ENCODE results near the gene NOP14. TPM values are rescaled to one million over a fixed set of nuclear protein-coding genes. Genes with fewer than 3 reads are reported as not detected.

The NOP14 gene
- total RNA-seq, 1 experiment from 2014 or later, result 32.5 TPM

GRCh38 chr4:2937146-2937857 is 25.9 kb downstream of the NOP14 start:
- Histone ChIP-seq H3K9me3 (no peaks in the 10 kb centered on the region), H3K36me3 (peaks cover 18% of the 10 kb centered on the region), H3K4me3 (no peak overlapping the region), H3K27me3 (no peaks in the 10 kb centered on the region)
- no peak for DNase-seq

- peak; percentile 37 for DNase-seq
- Histone ChIP-seq H3K36me3 (peaks cover 16% of the 10 kb centered on the region), H3K9me3 (no peaks in the 10 kb centered on the region), H3K4me3 (no peak overlapping the region), H3K27me3 (no peaks in the 10 kb centered on the region)
Observed at GRCh38 chr4:2936773-2937145, 26.4 kb downstream of the NOP14 start.

GRCh38 chr4:2935762-2936743 is 27.2 kb downstream of the NOP14 start:
- peak; percentile 52 for DNase-seq
- Histone ChIP-seq H3K9me3 (no peaks in the 10 kb centered on the region), H3K36me3 (peaks cover 11% of the 10 kb centered on the region; the same call in 1 of the 2 replicates), H3K27me3 (no peaks in the 10 kb centered on the region), H3K4me3 (peak overlapping the region; percentile 75)

DNA sequence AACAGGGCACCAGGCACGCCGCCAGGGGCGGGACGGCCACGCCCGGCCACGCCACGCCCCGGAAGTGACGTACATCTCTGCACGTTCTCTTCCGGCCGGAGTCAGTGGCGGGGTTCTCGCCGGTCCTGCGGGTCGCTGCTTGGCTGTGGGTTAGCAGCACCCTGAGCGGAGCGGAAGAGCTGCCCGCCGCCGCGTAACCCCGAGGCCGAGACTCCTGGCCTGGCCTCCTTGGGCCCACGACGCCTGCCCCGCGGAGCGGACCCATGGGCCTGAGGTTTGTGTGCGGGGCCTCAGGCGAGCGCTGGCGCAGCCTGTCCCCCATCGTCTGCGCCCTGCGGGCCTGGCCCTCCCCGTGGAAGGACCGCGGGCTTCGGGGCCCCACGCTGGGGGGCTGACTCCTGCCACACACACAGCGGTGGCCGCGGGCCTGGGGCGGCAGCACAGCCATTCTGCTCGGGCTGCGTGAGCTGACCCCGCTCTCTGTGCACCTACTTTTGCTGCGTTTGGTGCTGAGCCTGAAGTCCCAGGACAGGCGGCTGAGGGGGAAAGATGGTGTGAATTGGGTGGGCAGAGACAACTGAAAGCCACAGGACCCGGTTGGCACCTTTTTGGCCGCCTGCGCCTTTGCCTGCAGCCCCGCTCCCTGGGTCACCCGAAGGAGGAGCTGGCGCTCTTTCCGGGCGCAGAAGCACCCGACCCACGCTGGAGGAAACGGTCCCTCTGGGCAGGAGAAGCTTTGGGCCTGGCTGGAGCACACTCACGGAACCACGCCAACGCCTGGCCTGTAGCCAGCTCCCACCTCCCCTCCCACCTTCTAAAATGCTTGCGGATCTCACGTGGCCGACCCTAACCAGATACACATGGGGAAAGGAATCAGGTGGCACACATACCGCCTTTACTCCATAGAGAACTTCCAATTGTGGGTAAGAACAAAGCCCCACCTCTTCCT is 28.1 kb downstream of the NOP14 start:
- no peaks in the 10 kb centered on the region for H3K9me3 ChIP-seq
- peaks cover 11% of the 10 kb centered on the region; the same call in 1 of the 2 replicates for H3K36me3 ChIP-seq
- peak overlapping the region; percentile 75 for H3K4me3 ChIP-seq
- no peaks in the 10 kb centered on the region for H3K27me3 ChIP-seq
- DNase-seq, result peak; percentile 87

DNA sequence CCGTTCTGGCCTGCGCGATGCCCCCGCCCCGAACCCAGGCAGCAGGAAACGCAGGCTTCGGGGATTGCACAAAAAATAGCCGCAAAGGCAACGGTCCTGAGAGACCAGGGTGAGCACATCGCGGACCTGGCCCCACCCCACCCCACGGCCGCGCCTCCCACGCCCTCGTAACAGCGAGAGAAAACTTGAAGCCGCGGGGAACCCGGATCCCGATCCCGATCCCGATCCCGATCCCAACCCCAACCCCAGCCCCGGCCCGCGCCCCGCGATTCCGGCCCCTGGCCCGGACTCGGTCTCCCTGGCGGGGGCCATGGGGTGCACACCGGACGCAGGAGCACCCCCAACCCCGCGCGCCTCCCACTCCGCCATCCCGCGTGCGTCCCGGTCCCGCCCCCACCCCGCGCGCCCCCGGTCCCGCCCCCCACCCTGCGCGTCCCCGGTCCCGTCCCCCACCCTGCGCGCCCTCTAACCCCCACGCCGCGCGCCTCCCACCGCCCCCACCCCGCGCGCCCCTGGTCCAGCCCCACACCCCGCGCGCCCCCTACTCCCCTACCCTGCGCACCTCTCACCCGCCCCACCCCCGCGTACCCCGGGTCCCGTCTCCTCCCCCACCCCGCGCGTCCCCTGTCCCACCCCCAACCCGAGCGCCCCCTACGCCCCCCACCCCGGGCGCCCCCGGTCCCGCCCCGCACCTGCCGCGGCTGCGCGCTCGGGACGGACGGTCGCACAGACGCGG is 29.0 kb downstream of the NOP14 start:
- peak; percentile 65 for DNase-seq
- Histone ChIP-seq H3K9me3 (no peaks in the 10 kb centered on the region), H3K27me3 (no peaks in the 10 kb centered on the region), H3K36me3 (peaks cover 11% of the 10 kb centered on the region), H3K4me3 (peak overlapping the region; percentile 75)

- Histone ChIP-seq H3K36me3 (peaks cover 16% of the 10 kb centered on the region), H3K4me3 (peak overlapping the region; percentile 61), H3K9me3 (no peaks in the 10 kb centered on the region), H3K27me3 (no peaks in the 10 kb centered on the region)
- no peak for DNase-seq
Observed at GRCh38 chr4:2933566-2934076, 29.6 kb downstream of the NOP14 start.

GRCh38 chr4:2932951-2933565 is 30.1 kb downstream of the NOP14 start:
- Histone ChIP-seq H3K36me3 (peaks cover 14% of the 10 kb centered on the region; the same call in 1 of the 2 replicates), H3K9me3 (no peaks in the 10 kb centered on the region), H3K4me3 (peak overlapping the region; percentile 61), H3K27me3 (no peaks in the 10 kb centered on the region)
- DNase-seq, result no peak

DNA sequence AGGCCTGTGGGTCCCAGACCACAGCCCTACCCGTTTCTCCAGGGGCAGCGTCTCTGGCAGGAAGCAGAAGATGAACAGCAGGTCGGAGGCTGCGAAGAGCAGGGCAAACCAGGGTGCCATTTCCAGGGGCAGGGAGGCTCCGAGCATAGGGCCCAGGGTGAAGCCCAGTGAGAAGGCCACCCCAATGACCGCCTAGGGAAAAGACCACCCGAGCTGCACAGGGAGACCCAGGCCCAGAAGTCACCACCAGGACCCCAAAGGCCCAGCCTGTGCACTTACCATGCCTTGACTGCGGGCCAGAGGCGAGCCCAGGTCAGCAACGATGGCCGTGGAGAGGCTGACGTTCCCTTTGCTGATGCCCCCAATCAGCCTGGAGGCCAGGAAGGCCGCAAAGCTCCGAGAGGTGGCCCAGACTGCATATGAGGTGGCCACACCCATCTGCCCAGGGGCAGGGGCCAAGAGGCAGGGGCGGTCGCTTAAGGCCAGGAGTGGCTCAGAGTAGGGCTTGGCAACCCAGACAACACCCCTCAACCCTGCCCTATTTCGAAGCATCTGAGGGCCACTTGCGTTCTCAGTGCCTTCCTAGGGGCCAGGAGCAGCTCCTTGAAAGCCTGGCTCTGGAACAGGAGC is 30.8 kb downstream of the NOP14 start:
- Histone ChIP-seq H3K4me3 (no peak overlapping the region; the same call in 1 of the 2 replicates), H3K36me3 (peaks cover 11% of the 10 kb centered on the region; the same call in 1 of the 2 replicates)
- no peak for DNase-seq

GRCh38 chr4:2931512-2932301 is 31.5 kb downstream of the NOP14 start:
- no peaks in the 10 kb centered on the region for H3K27me3 ChIP-seq
- H3K4me3 ChIP-seq, result no peak overlapping the region
- DNase-seq, result no peak
- no peaks in the 10 kb centered on the region for H3K9me3 ChIP-seq
- peaks cover 11% of the 10 kb centered on the region; the same call in 1 of the 2 replicates for H3K36me3 ChIP-seq

More for the DNA sequence above, 30.8 kb downstream of the NOP14 start:
- no peaks in the 10 kb centered on the region for H3K9me3 ChIP-seq
- H3K27me3 ChIP-seq, result no peaks in the 10 kb centered on the region

- peaks cover 11% of the 10 kb centered on the region; the same call in 1 of the 2 replicates for H3K36me3 ChIP-seq
- no peak for DNase-seq
- H3K9me3 ChIP-seq, result no peaks in the 10 kb centered on the region
- H3K4me3 ChIP-seq, result no peak overlapping the region
- no peaks in the 10 kb centered on the region for H3K27me3 ChIP-seq
Observed at GRCh38 chr4:2930758-2931511, 32.3 kb downstream of the NOP14 start.

DNA sequence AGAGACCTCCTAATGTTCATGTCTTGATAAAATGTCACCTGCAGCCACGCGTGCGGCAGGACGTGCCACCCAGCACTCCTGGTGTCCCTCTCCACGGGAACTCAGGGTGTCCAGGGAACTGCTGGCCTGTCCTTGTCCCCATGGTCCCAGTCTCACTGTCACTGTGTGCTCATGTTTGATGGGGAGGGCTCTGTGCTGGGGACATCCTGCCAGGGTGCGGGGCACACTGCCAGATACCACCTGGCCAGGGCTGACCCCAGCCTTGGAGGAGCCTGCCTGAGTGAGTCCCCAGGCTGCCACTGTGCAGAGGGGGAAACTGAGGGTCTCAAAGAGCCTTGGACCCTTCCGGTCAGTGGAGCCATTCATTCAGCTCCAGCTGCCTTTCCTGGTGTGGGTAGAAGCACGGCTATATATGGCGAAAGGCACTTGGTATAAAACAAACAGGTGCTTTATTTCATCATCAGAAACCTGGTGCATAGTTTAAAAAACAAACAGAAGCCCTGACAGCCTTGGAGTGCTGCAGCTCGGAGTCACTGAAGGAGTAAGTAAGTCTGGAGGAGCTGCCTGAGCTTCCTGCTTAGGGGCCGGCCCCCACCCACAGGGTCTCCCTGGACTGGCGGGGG is 33.0 kb downstream of the NOP14 start:
- peaks cover 11% of the 10 kb centered on the region; the same call in 1 of the 2 replicates for H3K36me3 ChIP-seq

GRCh38 chr4:2929469-2929868 is 33.7 kb downstream of the NOP14 start:
- H3K9me3 ChIP-seq, result no peaks in the 10 kb centered on the region
- DNase-seq, result no peak
- H3K36me3 ChIP-seq, result peaks cover 11% of the 10 kb centered on the region; the same call in 1 of the 2 replicates
- no peaks in the 10 kb centered on the region for H3K27me3 ChIP-seq
- H3K4me3 ChIP-seq, result no peak overlapping the region

More for the DNA sequence above, 33.0 kb downstream of the NOP14 start:
- H3K9me3 ChIP-seq, result no peaks in the 10 kb centered on the region
- no peak for DNase-seq
- H3K27me3 ChIP-seq, result no peaks in the 10 kb centered on the region
- H3K4me3 ChIP-seq, result no peak overlapping the region
